ENCODE measurements around the gene MAGI1.

MAGI1 gene

GRCh38 chr3:65751123-65751700 is 287.5 kb downstream of the MAGI1 start:
- H3K9me2 ChIP-seq (replicated peaks; ENCODE audit: low read depth, low read length), result no peaks in the 10 kb centered on the region
- H3K36me3 ChIP-seq (ENCODE audit: insufficient read depth, low read length), result no peaks in the 10 kb centered on the region
- no peaks in the 10 kb centered on the region for H3K9me3 ChIP-seq (ENCODE audit: insufficient read depth, low read depth, low read length)
- H3K9ac ChIP-seq (ENCODE audit: low read depth, low read length, poor library complexity, severe bottlenecking), result no peak overlapping the region
- no peaks in the 10 kb centered on the region for H3K27me3 ChIP-seq (ENCODE audit: insufficient read depth, low read length, poor library complexity, severe bottlenecking)
- H2AFZ ChIP-seq (ENCODE audit: low read length), result no peak overlapping the region
- no peak overlapping the region for H3K4me2 ChIP-seq (ENCODE audit: low read depth, low read length, poor library complexity, severe bottlenecking)
- no peaks in the 10 kb centered on the region for H3F3A ChIP-seq (ENCODE audit: low read depth)
- H3K4me1 ChIP-seq (ENCODE audit: insufficient read depth, low read length, poor library complexity, severe bottlenecking), result no peaks in the 10 kb centered on the region
- TF ChIP-seq CTCF (conservative IDR thresholded peaks at IDR 0.05; ENCODE audit: low read length), result peak; percentile 79
- TF ChIP-seq EZH2phosphoT487 (IDR thresholded peaks at IDR 0.05; ENCODE audit: borderline replicate concordance), result no peak
- no peaks in the 10 kb centered on the region for H3K79me2 ChIP-seq (ENCODE audit: insufficient read depth, low read length)
- no peak overlapping the region for H3K4me3 ChIP-seq (ENCODE audit: low read length, poor library complexity, severe bottlenecking)
- H4K20me1 ChIP-seq (ENCODE audit: insufficient read depth, low read length, poor library complexity, severe bottlenecking), result no peaks in the 10 kb centered on the region

DNA sequence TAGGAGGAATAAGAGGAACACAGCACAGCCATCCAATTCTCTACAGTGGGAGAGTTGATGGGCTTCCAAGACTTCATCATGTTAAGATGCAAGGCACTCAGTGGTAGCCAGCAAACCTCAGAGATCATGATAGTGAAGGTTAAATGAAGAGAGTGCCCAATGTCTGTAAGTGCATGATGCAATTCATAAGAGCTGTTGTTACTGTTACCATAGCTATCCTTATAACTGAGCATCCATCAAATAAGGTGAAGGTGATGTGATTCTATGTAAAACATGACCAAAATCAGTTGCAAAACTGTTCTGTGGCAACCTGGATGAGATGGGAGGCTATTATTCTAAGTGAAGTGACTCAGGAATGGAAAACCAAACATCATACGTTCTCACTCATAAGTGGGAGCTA is 289.7 kb downstream of the MAGI1 start:
- H4K20me1 ChIP-seq (ENCODE audit: insufficient read depth, low read length, poor library complexity, severe bottlenecking), result no peaks in the 10 kb centered on the region
- no peaks in the 10 kb centered on the region for H3K79me2 ChIP-seq (ENCODE audit: insufficient read depth, low read length)
- H3K9me3 ChIP-seq (ENCODE audit: insufficient read depth, low read depth, low read length), result no peaks in the 10 kb centered on the region
- no peaks in the 10 kb centered on the region for H3K27me3 ChIP-seq (ENCODE audit: insufficient read depth, low read length, poor library complexity, severe bottlenecking)
- H3K9me2 ChIP-seq (replicated peaks; ENCODE audit: low read depth, low read length), result no peaks in the 10 kb centered on the region
- H3K4me1 ChIP-seq (ENCODE audit: insufficient read depth, low read length, poor library complexity, severe bottlenecking), result no peaks in the 10 kb centered on the region
- no peaks in the 10 kb centered on the region for H3F3A ChIP-seq (ENCODE audit: low read depth)
- no peak overlapping the region for H3K9ac ChIP-seq (ENCODE audit: low read depth, low read length, poor library complexity, severe bottlenecking)
- H3K4me2 ChIP-seq (ENCODE audit: low read depth, low read length, poor library complexity, severe bottlenecking), result no peak overlapping the region
- TF ChIP-seq EZH2phosphoT487 (IDR thresholded peaks at IDR 0.05; ENCODE audit: borderline replicate concordance), result no peak
- no peak for TF ChIP-seq CTCF (conservative IDR thresholded peaks at IDR 0.05; ENCODE audit: low read length)
- H3K4me3 ChIP-seq (ENCODE audit: low read length, poor library complexity, severe bottlenecking), result no peak overlapping the region
- H2AFZ ChIP-seq (ENCODE audit: low read length), result no peak overlapping the region
- H3K36me3 ChIP-seq (ENCODE audit: insufficient read depth, low read length), result no peaks in the 10 kb centered on the region

- H2AFZ ChIP-seq (ENCODE audit: low read length), result no peak overlapping the region
- TF ChIP-seq CTCF (conservative IDR thresholded peaks at IDR 0.05; ENCODE audit: low read length) (no peak), EZH2phosphoT487 (IDR thresholded peaks at IDR 0.05; ENCODE audit: borderline replicate concordance) (no peak)
- no peaks in the 10 kb centered on the region for H3K36me3 ChIP-seq (ENCODE audit: insufficient read depth, low read length)
- H4K20me1 ChIP-seq (ENCODE audit: insufficient read depth, low read length, poor library complexity, severe bottlenecking), result no peaks in the 10 kb centered on the region
- H3K27me3 ChIP-seq (ENCODE audit: insufficient read depth, low read length, poor library complexity, severe bottlenecking), result no peaks in the 10 kb centered on the region
- no peaks in the 10 kb centered on the region for H3K79me2 ChIP-seq (ENCODE audit: insufficient read depth, low read length)
- no peaks in the 10 kb centered on the region for H3K4me1 ChIP-seq (ENCODE audit: insufficient read depth, low read length, poor library complexity, severe bottlenecking)
- no peaks in the 10 kb centered on the region for H3K9me2 ChIP-seq (replicated peaks; ENCODE audit: low read depth, low read length)
- no peak overlapping the region for H3K4me3 ChIP-seq (ENCODE audit: low read length, poor library complexity, severe bottlenecking)
- no peak overlapping the region for H3K4me2 ChIP-seq (ENCODE audit: low read depth, low read length, poor library complexity, severe bottlenecking)
- no peaks in the 10 kb centered on the region for H3K9me3 ChIP-seq (ENCODE audit: insufficient read depth, low read depth, low read length)
- H3F3A ChIP-seq (ENCODE audit: low read depth), result no peaks in the 10 kb centered on the region
- no peak overlapping the region for H3K9ac ChIP-seq (ENCODE audit: low read depth, low read length, poor library complexity, severe bottlenecking)
Observed at GRCh38 chr3:65748326-65748725, 290.4 kb downstream of the MAGI1 start.

Measured in Loucy (cell line).